HG02798 (cell line): Measurements from ENCODE around the gene PATJ.

Experiments
- ATAC-seq: cut with Tn5 transposase; IDR thresholded peaks from one replicate; pipeline ENCODE4 v1.9.1; 2021; ENCODE audit warnings: mild to moderate bottlenecking; ENCODE audit not compliant: unreplicated experiment, poor library complexity

Gene PATJ

DNA sequence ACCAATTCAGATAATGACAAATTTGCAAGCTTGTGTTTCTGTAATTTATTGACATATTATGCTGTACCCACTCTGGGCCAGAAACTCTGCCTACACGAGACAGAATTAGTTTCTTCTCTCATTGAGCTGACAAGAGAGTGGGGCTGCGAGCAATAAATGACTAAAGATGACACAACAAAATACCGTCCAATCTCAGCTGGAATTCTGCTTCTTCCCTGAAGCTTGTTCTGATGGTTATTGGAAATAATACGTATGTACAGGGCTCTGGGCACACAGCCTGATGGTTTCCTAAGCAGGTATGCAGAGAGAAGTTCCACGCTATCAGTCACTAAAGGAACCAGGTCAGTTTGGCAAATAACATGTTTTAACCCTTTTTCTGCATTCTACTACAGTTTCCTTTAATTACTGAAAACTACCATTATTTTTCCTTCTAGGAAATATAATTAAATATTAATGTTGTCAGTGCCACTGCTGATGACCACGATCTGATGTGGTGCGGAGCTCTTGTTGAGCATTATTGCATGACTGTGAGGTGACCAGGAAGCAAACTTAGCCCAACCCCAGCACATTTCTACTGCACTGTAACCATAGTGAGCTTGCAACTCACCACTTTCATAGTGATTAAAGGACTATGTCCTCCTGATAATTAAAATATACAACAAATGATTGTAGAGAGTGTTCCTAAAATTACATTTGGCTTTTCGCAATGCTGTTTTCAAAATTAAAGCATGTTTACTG lies 231.0 kb downstream of the PATJ start:
- ATAC-seq: no peak

DNA sequence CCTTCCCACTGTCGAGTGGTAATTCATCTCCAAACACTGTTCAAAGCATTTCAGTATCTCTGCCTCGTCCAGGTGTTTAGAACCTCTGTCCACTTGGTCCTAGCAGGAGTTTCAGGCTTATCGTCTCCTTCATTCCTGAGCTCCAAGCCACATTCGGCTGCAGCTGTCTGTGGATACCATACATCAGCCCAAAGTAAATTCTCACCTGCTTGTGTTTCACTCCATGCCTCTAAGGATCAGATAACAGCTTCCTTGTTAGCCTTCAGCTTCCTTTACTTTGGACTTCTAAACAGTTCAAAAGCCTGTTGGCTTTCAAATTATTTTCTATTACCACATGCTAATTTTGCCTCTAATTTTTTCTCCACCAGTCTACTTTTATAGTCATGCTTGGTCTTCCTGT lies 233.4 kb downstream of the PATJ start:
- no peak for ATAC-seq

DNA sequence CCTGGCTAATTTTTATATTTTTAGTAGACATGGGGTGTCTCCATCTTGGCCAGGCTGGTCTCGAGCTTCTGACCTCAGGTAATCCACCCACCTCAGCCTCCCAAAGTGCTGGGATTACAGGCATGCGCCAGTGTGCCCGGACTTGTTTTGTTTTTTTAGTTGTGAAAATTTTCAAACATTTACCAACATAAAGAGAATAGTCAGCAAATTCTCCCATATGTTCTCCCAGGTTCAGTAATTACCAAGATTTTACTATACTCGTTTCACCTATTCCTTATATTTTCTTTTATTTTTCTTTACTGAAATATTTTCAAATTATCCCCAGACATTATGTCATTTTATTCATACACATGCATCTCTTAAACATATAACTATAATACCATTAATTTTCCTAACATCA lies 234.3 kb downstream of the PATJ start:
- ATAC-seq: no peak

DNA sequence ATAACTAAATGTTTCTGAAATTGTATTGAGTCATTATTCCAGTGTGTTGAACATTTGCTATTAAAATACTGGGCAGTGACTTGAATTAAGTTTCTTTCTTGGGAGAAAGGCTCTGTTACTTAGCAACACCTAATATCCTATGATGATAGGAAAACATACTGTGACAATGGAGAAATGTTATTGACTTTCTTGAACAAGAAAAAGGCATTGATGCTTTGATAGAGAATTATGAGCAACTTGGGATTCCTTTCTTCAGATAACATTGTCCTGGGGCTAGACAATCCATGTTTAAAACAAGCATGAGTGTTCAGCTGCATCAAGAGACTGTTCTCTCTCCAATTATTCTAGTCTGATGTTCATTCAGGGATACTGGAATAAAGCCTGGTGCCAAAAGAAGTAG lies 236.5 kb downstream of the PATJ start:
- no peak for ATAC-seq

DNA sequence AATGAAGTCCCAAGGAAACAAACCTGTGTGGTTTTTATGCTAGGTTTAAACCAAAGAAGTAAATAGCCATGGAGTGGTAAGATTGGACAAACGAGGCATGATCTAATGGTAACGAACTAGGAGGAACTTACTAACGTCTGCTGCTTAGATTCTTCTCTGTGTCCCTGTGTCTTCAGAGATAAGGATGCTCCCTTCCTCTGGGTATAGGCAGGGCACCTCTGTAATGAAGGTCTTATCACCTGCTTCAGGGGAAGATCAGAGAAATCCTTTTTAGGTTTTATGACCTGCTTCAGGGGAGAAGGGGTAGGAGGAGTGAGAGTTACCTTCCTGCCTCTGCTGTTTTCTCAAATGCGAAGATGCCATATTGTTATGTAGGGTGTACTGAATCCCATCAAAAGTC lies 237.4 kb downstream of the PATJ start:
- ATAC-seq: no peak

DNA sequence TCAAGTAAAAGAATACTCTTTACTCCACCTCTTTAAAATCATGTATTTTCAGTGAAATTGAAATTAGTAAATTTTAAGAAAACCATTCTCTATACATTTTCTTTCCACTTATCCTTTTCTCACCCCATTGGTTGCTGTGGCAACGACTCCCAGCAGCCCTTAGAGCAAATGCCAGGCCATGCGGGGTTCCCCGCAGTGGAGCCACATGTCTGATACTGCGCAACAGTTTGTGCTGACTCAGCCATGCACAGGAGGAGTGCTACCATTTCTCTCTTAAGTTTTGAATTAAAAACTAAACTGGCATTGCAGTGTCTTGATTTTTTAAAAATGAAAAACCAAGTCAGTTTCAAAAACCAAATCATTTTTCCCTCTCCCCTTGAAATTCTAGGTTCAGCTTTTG lies 238.3 kb downstream of the PATJ start:
- no peak for ATAC-seq

DNA sequence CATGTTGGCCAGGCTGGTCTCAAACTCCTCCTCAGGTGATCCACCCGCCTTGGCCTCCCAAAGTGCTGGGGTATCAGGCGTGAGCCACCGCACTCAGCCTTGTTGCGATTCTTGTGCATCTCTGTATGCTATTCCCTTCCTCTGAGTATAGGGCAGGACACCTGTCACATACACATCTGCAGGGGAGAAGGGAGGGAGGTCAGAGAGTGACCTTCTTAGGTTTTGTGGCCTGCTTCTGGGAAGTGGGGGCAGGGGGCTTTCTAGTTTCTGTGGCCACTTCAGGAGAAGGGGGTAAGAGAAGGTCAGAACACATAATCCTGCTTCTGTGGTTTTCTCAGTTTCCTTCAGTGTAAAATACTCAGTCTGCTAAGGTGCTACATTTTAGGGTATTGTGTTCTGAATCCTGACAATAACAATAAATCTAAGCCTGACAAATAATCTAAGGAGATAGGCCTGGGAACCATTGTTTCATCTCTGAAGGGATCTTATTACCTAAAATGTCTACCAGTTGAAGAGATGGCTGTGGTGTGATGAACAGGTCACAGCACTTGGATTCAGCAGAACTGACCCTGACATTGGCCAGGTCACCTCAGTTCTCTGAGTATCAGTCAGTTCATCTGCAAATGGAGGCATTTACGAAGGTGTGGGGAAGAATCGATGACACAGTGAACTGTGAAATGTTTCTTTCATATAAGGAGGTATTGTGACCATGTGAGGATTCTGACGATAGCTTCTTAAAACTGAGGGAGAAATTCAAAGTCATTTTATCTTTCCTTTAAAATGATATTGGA lies 239.8 kb downstream of the PATJ start:
- ATAC-seq: no peak

DNA sequence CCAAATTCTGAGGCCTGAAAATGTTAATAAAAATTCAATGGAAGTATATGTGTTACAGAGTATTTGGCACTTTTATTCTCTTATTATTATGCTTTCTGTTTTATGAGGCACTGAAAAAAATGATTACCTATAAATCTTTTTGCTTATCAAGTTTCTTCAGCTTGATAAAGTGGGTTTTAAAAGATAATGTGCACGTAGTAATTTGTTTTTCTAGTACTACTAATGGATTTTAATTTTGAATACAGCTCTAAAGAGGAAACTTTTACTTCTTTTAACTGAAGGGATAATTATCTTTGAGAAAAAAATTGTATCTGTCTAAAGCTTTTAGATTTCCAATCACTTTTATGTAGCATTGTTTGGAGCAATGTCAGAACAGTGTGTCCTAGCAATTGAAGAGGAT lies 241.0 kb downstream of the PATJ start:
- no peak for ATAC-seq

DNA sequence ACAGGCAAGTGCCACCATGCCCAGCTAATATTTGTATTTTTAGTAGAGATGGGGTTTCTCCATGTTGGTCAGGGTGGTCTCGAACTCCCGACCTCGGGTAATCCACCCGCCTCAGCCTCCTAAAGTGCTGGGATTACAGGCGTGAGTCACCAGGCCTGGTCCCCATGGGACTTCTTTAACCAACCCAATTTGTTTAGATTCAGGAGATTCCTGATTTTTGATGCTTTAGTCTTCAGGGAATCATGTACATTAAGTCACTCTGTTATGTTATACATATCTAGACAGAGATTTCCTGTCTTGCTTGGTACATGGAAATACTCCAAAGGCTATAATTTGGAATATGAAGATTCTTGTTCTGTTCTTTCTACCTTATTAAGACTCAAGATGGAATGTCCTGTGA lies 250.0 kb downstream of the PATJ start:
- ATAC-seq: no peak

DNA sequence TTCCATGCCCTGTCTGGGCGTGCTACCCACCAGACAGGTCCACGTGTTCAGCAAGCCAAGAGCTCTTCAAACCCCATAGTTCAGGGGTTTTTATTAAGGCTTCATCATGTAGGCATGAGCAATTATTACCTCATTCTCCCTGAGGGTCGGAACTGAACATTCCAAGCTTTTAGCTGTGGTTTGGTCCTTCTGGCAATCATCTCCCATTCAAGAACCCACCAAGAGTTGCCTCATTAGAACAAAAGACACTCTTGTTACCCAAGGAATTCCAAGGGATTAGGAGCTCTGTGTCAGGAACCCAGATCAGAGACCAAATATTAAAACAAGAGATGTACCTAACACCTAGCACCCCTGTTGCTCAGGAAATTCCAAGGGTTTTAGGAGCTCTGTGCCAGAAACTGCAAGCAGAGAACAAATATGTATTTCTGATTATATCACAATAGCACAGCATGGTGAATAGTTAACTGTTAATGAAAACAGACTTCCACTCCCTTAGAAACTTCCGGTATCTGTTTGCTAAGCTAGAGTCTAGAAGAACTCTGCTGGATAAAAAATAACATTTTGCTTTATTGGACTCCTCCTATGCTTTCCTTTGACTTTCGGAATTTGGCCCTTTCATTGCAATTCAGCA lies 251.2 kb downstream of the PATJ start:
- ATAC-seq: no peak

DNA sequence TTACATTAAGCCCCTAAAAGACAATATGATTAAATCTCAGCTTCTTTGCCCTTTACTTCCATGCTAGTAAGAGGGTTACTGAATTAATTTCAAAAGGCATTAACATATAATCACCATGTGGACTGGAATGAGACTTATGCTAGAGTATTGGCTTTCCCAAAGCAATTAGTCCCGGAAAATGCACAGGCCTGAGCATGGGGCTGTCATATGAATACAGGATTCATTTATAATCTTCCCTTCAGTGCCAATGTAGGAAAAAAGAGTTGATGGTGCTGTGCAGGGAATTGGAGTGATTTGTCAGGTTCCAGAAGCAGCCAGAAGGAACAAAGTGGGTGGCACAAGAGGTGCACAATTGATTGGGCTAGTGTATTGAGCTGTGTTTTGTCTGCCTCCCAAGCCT lies 253.4 kb downstream of the PATJ start:
- no peak for ATAC-seq

DNA sequence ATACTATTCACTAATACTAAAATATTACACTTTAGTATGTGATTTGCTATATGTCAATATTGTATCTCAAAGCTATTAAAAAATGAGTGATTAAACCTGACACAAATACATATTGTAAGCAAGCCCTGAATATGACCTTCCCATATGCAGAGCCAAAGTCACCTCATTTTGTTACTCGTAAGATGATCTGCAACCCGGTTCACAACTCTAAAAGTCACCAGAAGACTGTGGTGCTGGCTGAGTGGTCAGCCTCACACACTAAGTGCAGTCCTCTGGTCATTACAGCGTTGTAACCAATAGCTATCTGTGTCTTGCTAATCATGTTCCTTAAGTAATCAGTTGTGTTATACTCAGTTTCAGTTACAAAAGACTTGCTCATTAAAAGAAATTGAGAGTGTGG lies 254.8 kb downstream of the PATJ start:
- ATAC-seq: no peak

DNA sequence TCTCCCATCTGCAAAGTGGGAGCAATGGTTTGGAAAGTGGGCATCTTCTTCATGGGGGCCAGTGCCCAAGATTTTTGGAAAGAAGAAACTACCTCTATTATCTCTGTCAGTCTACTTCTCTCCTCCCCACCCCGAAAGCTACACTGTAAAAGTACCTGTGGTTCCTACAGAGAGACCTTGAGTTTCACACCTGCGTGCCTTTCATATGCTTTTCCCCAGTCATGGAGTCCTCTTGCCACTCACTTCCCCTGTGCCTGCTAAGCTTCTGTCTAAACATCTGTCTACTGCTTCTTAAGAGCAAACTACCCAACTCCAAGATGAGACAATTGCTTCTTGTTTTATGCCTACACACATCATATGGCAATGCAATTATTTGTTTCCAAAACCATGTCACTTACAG lies 261.5 kb downstream of the PATJ start:
- ATAC-seq: no peak

DNA sequence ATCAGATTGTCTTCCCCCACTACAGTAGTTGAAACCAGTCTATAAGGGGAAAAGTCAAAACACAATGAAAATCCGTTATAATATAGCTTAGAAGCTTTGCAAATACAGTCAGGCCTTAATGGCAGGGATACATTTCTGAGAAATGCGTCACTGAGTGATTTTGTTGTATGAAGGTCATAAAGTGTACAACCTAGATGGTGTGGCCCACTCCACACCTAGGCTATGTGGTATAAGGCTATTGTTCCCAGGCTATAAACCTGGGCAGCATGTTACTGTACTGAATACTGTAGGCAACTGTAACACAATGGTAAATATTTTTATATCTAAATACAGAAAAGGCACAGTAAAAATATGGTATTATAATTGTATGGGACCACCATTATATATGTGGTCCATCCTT lies 264.4 kb downstream of the PATJ start:
- no peak for ATAC-seq

DNA sequence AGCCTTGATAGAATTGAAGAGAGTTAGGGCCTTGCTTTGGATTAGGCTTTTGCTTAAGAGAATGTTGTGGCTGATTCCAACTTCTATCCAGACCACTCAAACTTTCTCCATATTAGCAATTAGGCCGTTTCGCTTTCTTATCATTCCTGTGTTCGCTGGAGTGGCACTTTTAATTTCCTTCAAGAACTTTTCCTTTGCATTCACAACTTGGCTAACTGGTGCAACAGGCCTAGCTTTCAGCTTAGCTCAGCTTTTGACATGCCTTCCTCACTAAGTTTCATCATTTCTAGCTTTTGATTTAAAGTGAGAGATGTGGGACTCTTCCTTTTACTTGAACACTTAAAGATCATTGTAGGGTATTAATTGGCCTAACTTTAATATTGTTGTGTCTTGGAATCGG lies 268.7 kb downstream of the PATJ start:
- ATAC-seq: no peak

DNA sequence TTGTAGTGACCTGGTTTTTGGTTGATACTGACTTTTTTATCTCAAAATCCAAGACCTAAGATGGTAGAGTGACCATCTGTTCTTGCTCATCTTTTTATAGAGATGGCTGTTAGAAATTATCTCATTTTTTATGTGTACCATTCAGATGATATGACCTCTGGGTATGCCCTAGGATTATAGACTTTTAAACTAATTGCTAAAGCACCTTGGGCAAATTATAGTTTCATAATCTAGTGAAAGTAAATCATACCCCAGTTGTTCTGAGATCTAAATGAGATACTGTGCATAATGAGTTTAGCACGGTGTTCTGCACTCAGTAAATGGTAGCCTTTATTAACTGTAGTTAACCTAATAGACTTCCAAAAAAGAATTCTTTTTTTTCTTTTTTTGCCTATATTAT lies 269.8 kb downstream of the PATJ start:
- ATAC-seq: no peak

DNA sequence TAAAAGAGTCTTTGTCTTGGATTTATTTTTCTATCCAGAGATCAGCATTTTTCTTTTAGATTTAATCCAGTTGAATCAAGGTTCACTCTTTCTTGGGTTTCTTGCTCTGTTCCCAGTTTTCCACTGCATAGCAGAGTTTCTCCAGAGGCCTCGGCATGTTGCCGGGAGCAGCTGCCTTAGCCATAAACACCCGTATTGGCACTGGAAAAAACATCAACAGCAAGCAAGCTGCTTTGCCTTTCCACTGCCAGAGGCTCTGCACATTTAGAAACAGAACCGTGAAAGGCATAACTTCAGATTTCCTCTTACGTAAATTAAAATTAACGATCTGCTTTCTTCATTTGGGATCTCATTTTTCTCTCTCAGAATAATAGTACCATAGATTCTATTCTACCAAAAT lies 270.6 kb downstream of the PATJ start:
- no peak for ATAC-seq

DNA sequence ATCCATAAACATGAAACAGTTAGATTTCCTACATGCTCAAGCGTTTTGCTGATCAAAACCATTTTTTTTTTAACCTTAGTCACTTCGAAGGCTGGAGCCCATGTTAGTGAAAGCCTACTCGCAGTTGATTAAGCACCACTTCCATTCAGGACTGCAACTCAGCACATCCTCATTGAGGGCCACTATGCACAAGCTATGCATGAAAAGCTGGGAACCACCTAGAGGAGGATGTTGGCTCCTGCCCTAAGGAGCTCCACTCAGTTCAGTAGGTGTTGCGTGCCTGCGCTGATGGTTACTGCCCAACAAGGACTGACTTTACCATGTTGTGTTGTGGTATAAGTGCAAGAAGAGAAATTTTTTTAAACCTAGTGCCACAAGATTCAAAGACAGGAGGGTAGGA lies 271.0 kb downstream of the PATJ start:
- ATAC-seq: no peak

DNA sequence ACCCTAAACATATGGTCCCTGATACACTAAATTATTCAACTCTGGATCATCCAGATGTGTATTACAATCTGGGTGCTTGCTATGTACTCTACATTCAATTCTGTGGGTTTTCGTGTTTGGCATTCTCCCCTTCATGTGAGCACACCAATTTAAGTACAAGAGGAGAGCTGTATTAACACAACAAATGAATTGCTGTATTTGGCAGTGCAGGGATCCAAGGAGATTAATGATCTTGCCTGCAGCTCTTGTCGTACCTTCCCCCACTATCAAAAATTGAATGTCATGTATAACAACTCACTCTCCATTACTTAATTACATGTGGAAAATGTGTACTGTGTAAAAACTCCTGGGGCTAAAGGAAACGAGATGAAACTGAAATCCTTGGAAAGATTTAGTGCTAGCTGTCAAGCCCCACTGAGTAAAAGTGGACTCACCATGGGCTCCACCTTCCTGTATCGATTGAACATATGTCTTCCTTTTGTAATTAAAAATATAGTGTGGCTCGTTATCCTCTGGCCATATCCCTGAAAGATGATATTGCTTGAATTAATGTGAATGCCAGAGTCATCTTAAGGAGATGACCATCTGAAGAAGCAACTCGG lies 280.2 kb downstream of the PATJ start:
- no peak for ATAC-seq

DNA sequence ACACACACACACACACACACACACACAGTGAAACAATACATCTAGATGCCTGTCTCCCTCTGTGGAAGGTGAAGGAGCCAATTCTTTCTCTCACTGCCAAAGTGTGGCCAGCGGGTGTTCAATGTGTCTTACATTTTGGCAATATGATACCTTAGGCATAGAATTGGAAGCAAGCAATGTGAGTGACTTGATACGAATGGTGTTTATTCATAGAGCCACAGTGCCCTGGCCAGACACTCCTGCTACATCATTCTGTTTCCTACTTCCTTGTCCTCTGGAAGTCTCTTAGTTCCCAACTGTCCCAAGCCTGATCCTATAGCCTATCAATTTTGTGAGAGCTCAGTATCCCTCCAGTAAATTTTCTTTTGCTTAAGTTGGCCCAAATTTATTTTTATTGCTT lies 282.4 kb downstream of the PATJ start:
- ATAC-seq: no peak

DNA sequence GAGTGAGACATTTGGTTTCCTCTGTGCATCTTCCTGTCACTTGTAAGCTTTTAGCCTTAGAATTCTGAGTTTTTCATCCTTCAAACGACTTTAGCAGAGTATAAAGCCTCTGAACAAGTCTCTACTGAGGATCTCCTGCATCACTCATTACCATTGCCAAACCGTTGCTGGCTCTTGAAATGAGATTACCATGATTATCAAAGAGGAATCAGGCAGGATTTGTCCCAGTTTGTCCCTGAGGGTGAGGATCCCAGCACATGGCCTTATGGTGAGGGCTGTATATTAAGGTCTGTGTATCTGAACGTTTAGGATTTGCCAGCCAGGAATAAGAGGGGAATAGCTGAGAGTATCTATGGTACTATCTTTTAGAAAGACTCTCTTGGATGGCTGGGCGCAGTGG lies 282.9 kb downstream of the PATJ start:
- no peak for ATAC-seq
